Activated CD4-positive, alpha-beta T cell treated with anti-CD3 and anti-CD28 coated beads, Interleukin-2, Interleukin-4, amounts not matched to agents 100 ng/mL and 50 ng/mL, durations not matched to agents 16 hours and 8 hours (primary cell): ENCODE data around the gene DUOXA2.

Source experiments
- DNase-seq: peaks from one replicate; pipeline ENCODE4 v3.0.0-alpha.2; 2020; ENCODE audit warnings: low spot score

DUOXA2 gene

DNA sequence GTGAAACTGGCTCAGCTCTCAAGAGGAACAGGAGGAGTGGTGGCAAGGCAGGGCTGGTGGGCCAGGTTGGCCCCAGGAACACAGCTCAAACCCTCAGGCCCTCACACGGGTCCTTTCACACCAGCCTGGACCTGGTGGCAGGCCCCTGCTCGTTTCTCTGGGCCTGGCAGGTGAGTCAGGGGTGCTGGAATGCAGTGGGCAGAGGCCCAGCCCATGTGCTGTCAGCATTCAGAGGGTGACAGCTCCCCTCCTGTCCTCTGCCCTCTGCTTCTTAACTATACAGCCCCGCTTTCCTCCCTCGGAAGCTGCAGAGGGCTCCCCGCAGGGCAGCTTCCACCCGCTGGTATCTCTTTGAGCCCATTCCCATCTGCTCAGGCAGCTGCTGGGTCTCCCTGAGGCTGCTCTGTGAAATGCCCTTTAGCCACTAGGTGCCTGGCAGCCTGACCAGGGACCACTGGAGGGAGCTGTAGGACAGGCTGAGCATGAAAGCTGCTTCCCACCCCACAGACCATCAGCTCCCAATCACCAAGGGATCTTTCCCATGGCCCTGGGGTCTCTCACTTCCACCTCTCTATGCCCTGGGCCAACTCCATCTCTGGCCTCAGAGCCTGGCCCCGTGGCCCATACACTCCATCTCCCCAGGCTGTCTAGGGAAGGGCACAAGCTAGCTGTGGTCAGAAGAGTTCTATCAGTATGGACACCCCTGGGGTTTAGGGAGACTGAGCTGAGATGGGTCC, 48.8 kb downstream of the DUOXA2 start:
- DNase-seq: peak; percentile 64

DNA sequence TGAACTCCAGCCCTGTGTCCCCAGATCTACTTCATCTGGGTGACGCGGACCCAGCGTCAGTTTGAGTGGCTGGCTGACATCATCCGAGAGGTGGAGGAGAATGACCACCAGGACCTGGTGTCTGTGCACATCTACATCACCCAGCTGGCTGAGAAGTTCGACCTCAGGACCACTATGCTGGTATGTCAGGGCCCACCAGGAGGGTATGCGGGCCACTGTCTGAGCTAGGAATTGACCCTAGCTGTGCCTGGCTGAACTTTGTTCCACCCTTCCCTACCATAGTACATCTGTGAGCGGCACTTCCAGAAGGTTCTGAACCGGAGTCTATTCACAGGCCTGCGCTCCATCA, 49.4 kb downstream of the DUOXA2 start:
- no peak for DNase-seq

DNA sequence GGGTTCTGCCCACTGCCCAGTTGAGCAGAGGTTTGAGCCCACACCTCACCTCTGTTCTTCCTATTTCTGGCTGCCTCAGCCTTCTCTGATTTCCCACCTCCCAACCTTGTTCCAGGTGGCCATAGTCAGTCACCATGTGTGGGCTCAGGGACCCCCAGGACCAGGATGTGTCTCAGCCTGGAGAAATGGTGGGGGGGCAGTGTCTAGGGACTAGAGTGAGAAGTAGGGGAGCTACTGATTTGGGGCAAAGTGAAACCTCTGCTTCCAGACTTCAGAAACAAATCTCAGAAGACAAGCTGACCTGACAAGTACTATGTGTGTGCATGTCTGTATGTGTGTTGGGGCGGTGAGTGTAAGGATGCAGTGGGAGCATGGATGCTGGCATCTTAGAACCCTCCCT, 50.8 kb downstream of the DUOXA2 start:
- no peak for DNase-seq

DNA sequence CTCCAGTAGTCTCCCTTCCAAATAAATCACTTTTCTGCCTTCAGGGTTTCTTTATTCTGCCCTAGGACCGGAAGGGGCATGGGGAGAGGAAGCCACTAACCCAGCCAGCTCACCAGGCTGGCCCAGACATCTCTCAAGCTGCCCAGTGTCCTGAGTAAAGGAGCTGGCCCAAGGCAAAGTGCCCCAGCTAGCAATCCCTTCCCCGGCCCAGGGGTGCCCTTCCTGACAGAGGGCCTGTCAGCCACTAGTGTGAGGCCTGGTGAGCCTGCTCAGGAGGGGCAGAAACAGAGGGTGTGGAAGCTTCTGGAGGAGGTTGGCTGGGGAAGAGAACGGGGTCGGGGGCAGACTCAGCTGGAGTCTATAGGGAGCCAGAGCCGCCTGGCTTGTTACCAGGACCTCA, 51.4 kb downstream of the DUOXA2 start:
- no peak for DNase-seq

DNA sequence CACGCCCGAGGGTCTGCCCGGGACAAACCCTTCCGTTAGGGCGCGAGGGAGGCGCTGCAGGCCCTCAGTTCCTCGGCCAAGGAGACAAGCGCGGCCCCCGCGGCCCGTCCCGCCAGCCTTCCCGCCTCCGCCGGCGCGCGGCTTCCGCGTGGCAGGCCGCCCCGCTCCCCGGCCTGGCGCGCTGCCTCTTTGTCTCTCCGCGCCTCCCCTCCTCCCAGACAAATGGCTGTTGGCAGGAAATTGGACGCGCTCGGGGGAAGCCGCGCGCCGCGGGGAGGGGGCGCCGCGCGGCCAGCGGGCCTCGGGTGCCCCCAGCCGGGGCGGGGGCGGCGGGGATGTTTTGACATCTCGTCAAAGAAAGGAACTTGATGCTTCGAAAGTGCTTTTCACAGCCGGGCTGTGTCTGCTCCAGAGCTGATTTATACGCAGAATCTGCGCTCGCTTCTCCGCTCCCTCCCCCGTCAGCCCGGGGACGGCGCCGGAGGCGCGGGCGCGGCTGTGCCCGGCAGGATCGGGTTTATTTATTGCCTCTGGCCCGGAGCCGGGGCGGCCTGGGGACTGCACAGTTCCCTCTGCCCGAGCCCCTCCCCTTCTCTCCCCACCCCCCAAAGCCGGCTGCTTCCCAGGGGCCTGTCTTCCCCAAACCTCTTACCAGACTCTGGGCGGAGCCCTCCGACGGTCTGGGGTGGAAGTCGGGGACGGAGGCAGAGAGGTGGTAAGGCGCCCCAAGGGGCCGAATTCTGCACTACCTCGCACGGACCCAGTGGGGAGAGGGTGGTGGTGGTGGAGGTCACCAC, 52.9 kb downstream of the DUOXA2 start:
- DNase-seq: peak; percentile 91

DNA sequence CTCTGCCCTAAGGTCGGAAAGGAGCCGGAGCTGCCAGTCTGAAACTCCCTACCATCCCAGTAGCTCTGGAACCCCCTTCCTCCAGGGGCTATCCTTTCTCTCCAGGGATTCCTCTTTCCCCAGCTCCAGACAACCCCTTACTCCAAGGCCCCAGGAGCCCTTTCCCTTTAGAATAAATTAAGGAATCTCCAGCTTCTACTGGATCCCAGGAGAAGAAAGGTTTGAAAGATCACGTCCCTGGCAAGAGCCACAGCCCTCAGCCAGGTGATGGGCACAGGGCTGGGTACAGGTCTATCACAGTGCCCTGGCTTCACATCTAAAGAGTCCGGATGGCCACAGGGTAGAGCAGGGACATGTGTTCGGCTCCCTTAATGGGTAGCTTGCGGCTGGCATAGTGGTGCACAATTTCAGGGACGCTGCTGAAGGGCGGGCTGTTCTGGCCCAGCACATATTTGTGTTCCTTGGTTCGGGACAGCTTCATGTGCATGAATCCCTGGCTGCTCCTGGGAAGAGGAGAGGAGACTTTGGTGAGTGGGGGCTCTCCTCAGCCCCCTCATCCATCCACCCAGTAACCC, 53.6 kb downstream of the DUOXA2 start:
- no peak for DNase-seq
